A549 treated with CORT108297 at 1 μM for 4 hours (cell line): ENCODE results near the gene PDLIM1. TPM values are rescaled to one million over a fixed set of nuclear protein-coding genes. Genes with fewer than 3 reads are reported as not detected.

ENCODE experiments used
- total RNA-seq: library from RNA; stranded (reverse); fragments of 200-300 nt; extraction: Qiagen RNA extraction; gene quantifications from 5 replicates; pipeline ENCODE4 v1.2.3, GENCODE V29; 2022

Gene PDLIM1, protein sequence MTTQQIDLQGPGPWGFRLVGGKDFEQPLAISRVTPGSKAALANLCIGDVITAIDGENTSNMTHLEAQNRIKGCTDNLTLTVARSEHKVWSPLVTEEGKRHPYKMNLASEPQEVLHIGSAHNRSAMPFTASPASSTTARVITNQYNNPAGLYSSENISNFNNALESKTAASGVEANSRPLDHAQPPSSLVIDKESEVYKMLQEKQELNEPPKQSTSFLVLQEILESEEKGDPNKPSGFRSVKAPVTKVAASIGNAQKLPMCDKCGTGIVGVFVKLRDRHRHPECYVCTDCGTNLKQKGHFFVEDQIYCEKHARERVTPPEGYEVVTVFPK
- 152 to 163 TPM (median 161 TPM) in 5 replicates for total RNA-seq

DNA sequence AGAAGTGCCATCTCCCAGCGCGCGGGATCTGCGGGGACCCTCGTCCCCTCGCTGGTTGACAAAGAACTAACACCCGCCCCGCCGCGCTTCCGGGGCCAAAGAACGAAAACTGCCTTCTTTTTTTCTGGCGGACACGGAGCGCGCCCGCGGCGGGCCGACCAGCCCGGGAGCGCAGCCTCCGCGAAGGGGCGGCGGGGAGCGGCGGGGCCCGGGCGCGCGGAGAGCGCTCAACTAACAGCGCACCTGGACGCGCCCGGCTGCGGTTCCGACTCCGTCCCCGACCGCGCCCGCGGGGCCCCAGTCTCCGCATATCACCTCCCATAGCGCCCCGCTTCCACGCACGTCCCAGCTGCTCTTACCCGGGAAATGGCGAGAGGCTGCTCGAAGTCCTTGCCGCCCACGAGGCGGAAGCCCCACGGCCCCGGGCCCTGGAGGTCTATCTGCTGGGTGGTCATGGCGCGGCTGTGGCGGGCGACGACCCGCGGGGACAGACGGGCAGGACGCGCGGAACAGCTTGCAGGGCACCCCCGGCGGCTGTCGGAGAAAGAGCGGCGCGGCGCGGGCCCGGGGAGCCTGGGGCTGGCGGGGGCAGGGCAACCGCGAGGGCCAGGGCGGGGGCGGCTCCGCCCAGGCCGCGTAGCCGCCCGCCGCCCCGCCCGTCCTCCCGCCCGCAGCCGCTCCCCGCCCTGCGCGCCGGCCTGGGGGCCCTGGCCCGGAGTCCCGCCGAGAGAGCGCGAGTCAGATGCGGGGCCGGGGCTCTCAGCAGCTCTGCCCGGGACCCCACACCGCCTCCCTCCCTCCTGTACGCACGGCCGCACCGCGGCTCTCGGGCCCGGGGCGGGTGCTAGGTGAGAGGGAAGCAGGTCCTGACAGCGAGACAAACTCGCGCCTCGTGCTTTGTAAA is at the start of gene PDLIM1:
TSS of gene PDLIM1 (minus strand) at position 543 of the 904 bp plus-strand sequence. CDS start at position 455, 88 bp downstream.

GRCh38 chr10:95193944-95194343 is 96.9 kb downstream of the PDLIM1 start, which contains the start of gene ACSM6:
ACSM6 (plus strand) TSS chr10:95194238; CDS start chr10:95194486, 248 bp downstream.

Other genes with a start within 250 kb of the PDLIM1 start
- not detected in 5 replicates for gene CYP2C8, start 221.5 kb downstream of the PDLIM1 start, total RNA-seq
- not detected in 5 replicates for gene ACSM6, start 96.8 kb downstream of the PDLIM1 start, total RNA-seq